ENCODE results near the gene GTF2B. TPM values are rescaled to one million over a fixed set of nuclear protein-coding genes. Genes with fewer than 3 reads are reported as not detected.
"Not testable (repeated sequence)": the region's sequence is repeated elsewhere in the genome, so short reads cannot be mapped to it uniquely, and the experiment has no call there.

Gene GTF2B
- total and polyA plus RNA-seq, 3 donors from 2014 or later, result 25.1 to 32.5 (median 30.1) TPM

DNA sequence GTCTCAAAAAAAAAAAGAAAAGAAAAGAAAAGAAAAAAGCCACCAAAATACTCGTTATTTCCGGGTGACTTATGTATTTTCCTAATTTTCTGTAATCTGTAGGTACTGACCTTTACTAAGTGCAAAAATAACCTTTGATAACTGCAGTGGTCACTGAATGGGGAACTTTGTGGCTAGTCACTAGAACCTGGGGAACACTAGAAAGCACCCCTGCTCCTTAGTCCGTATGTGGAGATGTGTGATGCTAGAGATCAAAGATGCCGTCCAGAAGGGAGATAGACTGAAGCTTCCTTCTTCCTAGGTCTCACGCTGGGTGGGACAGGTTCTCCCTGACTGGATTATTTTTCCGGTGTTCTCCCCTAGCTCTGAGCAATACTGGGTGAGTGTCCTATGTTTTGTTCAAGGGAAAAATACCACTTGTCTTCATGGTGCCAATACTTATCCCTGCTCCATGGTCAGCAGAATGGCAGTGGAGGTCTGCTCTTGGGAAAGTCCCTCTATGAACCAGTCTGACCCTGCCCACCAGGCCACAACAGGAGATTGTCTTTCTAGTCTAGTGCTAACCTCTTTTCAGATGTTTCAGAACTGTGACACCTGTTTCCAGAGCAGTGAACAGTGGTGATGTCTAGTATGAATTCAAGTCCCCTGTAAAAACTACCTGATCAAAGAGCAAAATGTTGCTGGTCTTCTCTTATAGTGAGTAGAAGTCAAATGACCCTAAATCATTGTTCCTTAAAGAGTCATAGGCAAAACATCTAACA lies 39.9 kb downstream of the GTF2B start:
- Histone ChIP-seq H3K9me3 (no peaks in the 10 kb centered on the region), H3K4me1 (no peaks in the 10 kb centered on the region), H3K36me3 (ENCODE audit: low read depth, missing control alignments) (no peaks in the 10 kb centered on the region), H3K27ac (no peak overlapping the region), H3K4me3 (no peak overlapping the region), H3K27me3 (no peaks in the 10 kb centered on the region)
- 84% methylated on average over 6 of the region's 6 CpGs for WGBS, 2 donors
- no peak for DNase-seq
- intact Hi-C loops (cut with DNase I; ENCODE audit: low total_unique reads), result no loop called here
- TF ChIP-seq POLR2A (IDR thresholded peaks at IDR 0.05), result no peak
- TF ChIP-seq, protein P1, sequence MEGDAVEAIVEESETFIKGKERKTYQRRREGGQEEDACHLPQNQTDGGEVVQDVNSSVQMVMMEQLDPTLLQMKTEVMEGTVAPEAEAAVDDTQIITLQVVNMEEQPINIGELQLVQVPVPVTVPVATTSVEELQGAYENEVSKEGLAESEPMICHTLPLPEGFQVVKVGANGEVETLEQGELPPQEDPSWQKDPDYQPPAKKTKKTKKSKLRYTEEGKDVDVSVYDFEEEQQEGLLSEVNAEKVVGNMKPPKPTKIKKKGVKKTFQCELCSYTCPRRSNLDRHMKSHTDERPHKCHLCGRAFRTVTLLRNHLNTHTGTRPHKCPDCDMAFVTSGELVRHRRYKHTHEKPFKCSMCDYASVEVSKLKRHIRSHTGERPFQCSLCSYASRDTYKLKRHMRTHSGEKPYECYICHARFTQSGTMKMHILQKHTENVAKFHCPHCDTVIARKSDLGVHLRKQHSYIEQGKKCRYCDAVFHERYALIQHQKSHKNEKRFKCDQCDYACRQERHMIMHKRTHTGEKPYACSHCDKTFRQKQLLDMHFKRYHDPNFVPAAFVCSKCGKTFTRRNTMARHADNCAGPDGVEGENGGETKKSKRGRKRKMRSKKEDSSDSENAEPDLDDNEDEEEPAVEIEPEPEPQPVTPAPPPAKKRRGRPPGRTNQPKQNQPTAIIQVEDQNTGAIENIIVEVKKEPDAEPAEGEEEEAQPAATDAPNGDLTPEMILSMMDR (IDR thresholded peaks at IDR 0.05), result no peak

DNA sequence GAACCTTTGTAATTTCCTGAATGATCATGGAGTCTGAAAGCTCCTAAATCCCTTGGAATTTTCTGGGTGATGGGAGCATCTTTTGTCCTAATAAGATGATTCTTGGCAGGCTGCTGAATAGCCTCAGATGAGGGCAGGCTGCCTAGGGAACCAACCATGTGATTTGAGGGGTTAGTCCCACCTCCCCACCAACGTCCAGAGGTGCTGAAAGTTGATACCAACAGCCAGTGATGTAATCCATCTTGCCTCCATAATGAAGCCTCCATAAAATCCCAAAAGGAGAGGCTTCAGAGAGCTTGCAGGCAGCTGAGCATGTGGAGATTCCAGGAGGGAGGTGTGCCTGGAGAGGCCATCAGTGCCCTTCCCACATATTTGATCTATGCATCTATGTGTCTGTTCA lies 43.7 kb downstream of the GTF2B start:
- H3K27me3 ChIP-seq, result no peaks in the 10 kb centered on the region
- no peaks in the 10 kb centered on the region for H3K36me3 ChIP-seq (ENCODE audit: low read depth, missing control alignments)
- H3K9me3 ChIP-seq, result no peaks in the 10 kb centered on the region
- no peak overlapping the region for H3K4me3 ChIP-seq
- WGBS, 2 donors, result 54% methylated on average over 1 of the region's 1 CpG; no CpG with 5 or more reads in 1 of the 2 donors
- TF ChIP-seq, protein P1 (IDR thresholded peaks at IDR 0.05), result no peak
- TF ChIP-seq POLR2A (IDR thresholded peaks at IDR 0.05), result no peak
- H3K27ac ChIP-seq, result no peak overlapping the region
- intact Hi-C loops (cut with DNase I; ENCODE audit: low total_unique reads), result no loop called here
- H3K4me1 ChIP-seq, result no peaks in the 10 kb centered on the region
- no peak for DNase-seq

DNA sequence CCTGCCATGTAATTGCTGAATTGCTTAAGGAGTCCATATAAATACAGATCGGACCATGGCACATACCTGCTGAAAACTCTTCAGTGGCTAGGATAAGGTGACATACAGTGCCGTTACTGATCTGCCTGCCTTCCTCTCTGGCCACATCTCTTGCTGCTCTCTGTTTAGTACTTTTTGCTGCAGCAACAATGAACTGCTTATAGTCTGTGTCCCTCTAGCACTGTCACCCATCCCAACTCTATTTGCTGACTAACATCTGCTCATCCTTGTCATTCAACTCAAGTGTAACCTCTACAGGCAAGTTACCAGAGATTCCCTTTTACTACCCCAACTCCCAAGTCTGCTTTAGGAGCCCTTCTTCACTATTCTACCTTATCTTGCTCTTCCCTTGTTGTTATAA lies 65.6 kb downstream of the GTF2B start:
- Histone ChIP-seq H3K27ac (no peak overlapping the region), H3K36me3 (ENCODE audit: low read depth, missing control alignments) (no peaks in the 10 kb centered on the region), H3K9me3 (no peaks in the 10 kb centered on the region), H3K4me1 (no peaks in the 10 kb centered on the region), H3K27me3 (no peaks in the 10 kb centered on the region), H3K4me3 (no peak overlapping the region)
- TF ChIP-seq POLR2A (IDR thresholded peaks at IDR 0.05), result no peak
- TF ChIP-seq, protein P1 (IDR thresholded peaks at IDR 0.05), result no peak
- intact Hi-C loops (cut with DNase I; ENCODE audit: low total_unique reads), result no loop called here
- WGBS, 2 donors, result 85 to 91% methylated on average over 2 of the region's 2 CpGs
- DNase-seq, result no peak

DNA sequence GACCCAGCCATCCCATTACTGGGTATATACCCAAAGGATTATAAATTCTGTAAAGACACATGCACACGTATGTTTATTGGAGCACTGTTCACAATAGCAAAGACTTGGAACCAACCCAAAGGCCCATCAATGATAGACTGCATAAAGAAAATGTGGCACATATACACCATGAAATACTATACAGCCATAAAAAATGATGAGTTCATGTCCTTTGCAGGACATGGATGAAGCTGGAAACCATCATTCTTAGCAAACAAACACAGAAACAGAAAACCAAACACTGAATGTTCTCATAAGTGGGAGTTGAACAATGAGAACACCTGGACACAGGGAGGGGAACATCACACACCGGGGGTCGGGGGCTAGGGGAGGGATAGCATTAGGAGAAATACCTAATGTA lies 71.7 kb downstream of the GTF2B start:
- H3K27ac ChIP-seq; H3K4me1 ChIP-seq; H3K36me3 ChIP-seq (ENCODE audit: low read depth, missing control alignments); DNase-seq; H3K9me3 ChIP-seq; H3K4me3 ChIP-seq; H3K27me3 ChIP-seq; intact Hi-C loops (cut with DNase I; ENCODE audit: low total_unique reads): not testable (repeated sequence)
- WGBS, 2 donors, result 91 to 95% methylated on average over 3 of the region's 3 CpGs

DNA sequence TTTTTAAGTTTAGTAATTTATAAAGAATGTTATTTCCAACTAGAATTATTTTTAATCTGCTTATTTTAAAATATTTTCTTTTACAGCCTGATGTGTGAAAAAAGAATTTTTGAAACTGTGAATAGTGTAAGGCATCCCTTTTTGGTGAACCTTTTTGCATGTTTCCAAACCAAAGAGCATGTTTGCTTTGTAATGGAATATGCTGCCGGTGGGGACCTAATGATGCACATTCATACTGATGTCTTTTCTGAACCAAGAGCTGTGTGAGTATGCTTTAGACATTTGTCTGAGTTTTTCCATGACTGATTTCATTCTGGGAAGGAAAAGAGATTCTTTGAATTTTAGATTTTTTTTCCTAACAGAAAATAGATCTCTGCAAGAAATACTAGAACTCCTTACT lies 77.9 kb downstream of the GTF2B start:
- no peak for DNase-seq
- H3K4me1 ChIP-seq, result no peaks in the 10 kb centered on the region
- 90 to 92% methylated on average over 1 of the region's 1 CpG for WGBS, 2 donors
- H3K27ac ChIP-seq, result no peak overlapping the region
- no peaks in the 10 kb centered on the region for H3K27me3 ChIP-seq
- no peaks in the 10 kb centered on the region for H3K36me3 ChIP-seq (ENCODE audit: low read depth, missing control alignments)
- TF ChIP-seq, protein P1 (IDR thresholded peaks at IDR 0.05), result no peak
- no peak for TF ChIP-seq POLR2A (IDR thresholded peaks at IDR 0.05)
- H3K4me3 ChIP-seq, result no peak overlapping the region
- intact Hi-C loops (cut with DNase I; ENCODE audit: low total_unique reads), result no loop called here
- H3K9me3 ChIP-seq, result no peaks in the 10 kb centered on the region
